Activated CD4-positive, alpha-beta T cell treated with anti-CD3 and anti-CD28 coated beads, Interleukin-2, Interleukin-6, amounts not matched to agents 100 ng/mL and 50 ng/mL, durations not matched to agents 16 hours and 8 hours (primary cell): Measurements from ENCODE around the gene STRC.
"Not testable (repeated sequence)": the region's sequence is repeated elsewhere in the genome, so short reads cannot be mapped to it uniquely, and the experiment has no call there.

Experiments used
- DNase-seq: peaks from one replicate; pipeline ENCODE4 v3.0.0-alpha.2; 2020

Gene STRC

DNA sequence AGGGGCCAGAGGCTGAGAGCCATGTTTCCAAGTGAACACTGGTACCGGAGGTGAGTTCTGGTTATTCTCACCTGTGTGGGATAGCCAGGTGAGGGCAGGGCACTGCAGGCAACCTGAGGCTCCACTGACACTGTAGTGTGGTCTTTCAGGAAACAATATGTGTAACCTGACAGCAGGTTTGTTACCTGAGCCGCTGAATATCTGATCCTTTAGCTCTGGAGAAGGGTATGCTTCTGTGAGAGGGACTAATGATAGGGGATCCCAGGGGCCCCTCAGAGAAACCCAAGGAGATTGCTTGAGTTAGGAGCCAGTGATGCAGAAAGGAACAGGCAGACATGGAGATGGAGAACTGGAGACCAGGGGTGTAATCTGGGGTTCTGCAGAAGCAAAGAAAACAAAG lies at the start of gene STRC:
Gene STRC (minus strand): TSS at position 101 of the 400 bp plus-strand sequence. CDS start 78 bp downstream, at position 23.
- DNase-seq, result not testable (repeated sequence)

- DNase-seq, result not testable (repeated sequence)
These were observed 47.6 kb upstream of the STRC start for GRCh38 chr15:43666177-43666576.

DNA sequence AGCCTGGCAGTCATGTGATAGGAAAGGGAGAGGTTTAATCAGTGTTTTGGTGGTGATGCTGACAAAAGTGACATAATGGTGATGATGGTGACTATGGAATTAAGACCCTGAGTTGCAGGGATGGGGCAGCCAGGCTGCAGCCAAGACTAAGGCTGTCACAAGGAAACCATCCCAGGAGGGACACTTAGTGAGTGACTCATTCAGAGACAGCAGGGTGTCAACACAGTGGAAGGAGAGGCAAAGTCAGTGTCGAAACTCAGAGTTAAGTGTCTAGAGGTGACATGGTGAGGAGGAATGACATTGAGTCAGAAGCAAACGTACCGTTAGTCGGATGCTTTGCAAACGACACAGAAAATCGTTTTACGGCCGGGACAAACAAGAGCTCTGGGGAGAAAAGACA lies 44.7 kb upstream of the STRC start:
- not testable (repeated sequence) for DNase-seq

GRCh38 chr15:43662293-43662692 lies 43.7 kb upstream of the STRC start:
- DNase-seq, result not testable (repeated sequence)

- DNase-seq, result not testable (repeated sequence)
These were observed 41.1 kb upstream of the STRC start for GRCh38 chr15:43659727-43660126.

DNA sequence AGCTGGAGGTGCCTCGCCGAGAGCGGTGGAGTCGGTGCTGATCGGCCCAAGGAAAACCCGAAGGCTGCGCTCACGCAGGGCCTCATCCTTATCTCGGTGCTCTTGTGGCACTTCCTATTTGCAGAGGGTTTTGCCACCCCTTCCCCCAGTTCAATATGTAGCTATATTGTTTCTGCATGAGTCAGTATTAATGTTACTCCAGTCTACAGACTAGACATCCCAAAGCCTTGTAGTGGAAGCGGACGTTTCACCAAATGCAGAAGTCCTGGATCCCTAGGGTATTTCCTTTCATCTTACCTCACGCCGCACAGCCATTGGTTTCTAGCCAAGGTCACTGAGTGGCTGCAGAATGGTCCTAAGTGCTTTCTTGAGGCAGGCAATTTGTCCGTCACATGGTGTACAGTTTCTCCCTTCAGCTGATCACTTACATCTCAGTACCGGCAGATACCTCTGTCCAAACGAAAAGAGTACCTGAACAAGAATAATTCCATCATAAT lies 30.9 kb upstream of the STRC start:
- not testable (repeated sequence) for DNase-seq

- DNase-seq, result no peak
These were observed 30.2 kb upstream of the STRC start, which contains the start of gene CATSPER2 for GRCh38 chr15:43648649-43649429. CATSPER2 (minus strand) TSS chr15:43648844; CDS start chr15:43648061, 783 bp downstream.

DNA sequence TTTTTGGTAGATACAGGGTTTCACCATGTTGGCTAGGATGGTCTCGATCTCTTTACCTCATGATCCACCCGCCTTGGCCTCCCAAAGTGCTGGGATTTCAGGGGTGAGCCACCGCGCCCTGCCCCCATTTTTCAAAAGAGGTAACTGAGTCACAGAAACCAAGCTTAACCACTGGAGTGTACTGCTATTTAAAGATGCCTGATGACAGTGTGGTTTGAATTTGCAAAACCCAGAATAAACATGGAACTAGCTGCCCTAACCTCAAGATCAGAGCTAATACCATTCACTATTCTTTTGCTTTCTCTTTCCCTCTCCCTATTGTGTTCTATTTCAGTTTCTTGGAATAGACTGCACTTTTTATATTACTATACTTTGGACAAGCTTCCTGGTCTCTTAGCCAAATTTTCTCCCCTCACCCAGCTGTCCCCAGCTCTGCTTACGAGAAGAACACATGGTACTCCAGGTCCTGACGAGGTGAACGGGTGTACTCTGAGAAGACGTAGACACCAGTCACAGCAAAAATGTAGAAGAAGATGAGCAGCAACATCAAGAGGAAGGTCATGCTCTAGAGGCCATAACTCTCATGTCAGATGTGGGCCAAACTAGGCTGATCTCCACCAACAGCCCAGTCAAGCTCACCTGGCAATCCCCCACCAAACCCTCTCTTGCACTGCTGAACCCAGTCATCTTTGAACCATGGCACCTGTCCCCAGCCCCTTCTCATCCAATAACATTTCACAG lies 20.0 kb upstream of the STRC start:
- DNase-seq, result not testable (repeated sequence)

- DNase-seq, result not testable (repeated sequence)
These were observed 8.3 kb upstream of the STRC start for GRCh38 chr15:43626937-43627336.

GRCh38 chr15:43625106-43625505 lies 6.5 kb upstream of the STRC start:
- DNase-seq, result no peak

- DNase-seq, result not testable (repeated sequence)
These were observed 3.6 kb upstream of the STRC start for GRCh38 chr15:43622068-43622799.

- DNase-seq, result not testable (repeated sequence)
These were observed 850 bp downstream of the STRC start for GRCh38 chr15:43617750-43618149.

DNA sequence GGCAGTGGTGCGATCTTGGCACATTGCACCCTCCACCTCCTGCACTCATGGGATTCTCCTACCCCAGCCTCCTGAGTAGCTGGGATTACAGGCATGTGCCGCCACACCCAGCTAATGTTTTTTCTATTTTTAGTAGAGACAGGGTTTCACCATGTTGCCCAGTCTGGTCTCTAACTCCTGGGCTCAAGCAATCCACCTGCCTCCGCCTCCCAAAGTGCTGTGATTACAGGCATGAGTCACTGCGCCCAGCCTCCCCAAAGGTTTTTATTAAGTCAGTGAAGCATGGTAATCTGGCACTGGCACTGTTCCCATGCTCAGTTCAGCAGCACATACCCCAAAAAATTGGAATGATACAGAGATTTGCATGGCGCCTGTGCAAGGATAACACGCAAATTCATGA lies 16.4 kb downstream of the STRC start:
- not testable (repeated sequence) for DNase-seq

GRCh38 chr15:43600200-43600599 lies 18.4 kb downstream of the STRC start:
- not testable (repeated sequence) for DNase-seq

GRCh38 chr15:43599131-43599530 lies 19.5 kb downstream of the STRC start:
- DNase-seq, result not testable (repeated sequence)

GRCh38 chr15:43593328-43594190 lies 25.0 kb downstream of the STRC start, which contains the start of gene CKMT1B:
CKMT1B (plus strand) TSS chr15:43594027; CDS start chr15:43594219, 192 bp downstream.
- not testable (repeated sequence) for DNase-seq

DNA sequence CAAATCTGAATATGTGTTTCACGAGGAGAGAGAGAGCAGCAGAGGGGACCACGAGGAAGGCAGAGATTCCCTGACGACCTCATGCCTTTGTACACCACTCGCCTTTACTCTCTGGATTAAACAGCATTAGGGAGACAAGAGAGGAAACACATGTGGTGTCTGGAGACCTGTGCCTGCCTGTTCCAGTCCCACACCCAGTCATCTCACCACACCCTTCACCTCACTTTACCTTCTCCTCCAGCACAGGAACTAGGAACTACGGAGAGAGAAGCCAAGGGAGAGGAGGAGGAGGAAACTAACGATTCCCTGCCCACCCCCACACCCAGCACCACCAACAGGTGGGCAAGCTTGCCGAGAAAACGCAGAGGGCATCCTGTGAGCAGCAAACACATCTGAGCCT lies 25.8 kb downstream of the STRC start:
- DNase-seq, result not testable (repeated sequence)

GRCh38 chr15:43589778-43590466 lies 28.7 kb downstream of the STRC start, which contains the start of gene PPIP5K1:
PPIP5K1 (minus strand) TSS chr15:43590208; CDS start chr15:43584504, 5,704 bp downstream.
- not testable (repeated sequence) for DNase-seq

DNA sequence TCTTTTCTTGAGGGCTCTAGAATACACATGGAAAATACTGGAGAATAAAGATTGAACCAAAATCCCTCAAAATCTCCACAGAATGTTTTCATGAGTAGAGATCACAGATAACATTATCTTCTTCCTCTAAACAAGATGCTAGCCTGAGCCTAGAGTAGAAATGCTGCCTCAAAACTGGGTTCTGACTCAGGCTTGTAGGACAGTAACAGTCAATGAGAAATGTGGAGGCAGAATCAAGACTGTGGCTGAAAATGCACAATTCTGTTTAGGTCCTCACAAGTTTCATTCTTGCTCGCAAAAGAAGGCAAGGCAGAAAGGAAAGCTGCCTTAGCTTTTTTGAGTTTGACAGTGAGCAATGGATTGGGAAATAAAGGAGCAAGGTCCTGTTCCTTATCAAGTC lies 44.0 kb downstream of the STRC start:
- DNase-seq, result not testable (repeated sequence)

DNA sequence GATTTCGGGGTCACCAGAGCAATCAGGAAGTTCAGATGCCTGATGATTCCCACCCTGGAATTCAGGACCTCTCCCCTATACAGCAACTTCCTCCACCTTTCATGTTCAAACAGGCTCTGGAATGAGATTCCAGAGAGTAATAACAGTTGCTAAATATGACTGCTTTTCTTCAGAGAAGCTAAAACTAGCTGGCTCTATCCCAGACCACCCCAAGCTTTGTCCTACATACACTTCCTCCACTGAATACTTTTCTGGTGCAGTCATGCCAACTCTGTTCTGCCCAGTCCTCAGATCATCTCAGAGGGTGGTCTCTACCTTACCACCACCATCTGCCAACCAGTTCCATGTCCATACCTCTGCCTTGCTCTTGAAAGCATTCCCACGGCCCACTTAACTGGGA lies 52.0 kb downstream of the STRC start:
- not testable (repeated sequence) for DNase-seq

GRCh38 chr15:43563793-43564192 lies 54.8 kb downstream of the STRC start:
- DNase-seq, result not testable (repeated sequence)
